ENCODE results near the gene IL18.

DNA sequence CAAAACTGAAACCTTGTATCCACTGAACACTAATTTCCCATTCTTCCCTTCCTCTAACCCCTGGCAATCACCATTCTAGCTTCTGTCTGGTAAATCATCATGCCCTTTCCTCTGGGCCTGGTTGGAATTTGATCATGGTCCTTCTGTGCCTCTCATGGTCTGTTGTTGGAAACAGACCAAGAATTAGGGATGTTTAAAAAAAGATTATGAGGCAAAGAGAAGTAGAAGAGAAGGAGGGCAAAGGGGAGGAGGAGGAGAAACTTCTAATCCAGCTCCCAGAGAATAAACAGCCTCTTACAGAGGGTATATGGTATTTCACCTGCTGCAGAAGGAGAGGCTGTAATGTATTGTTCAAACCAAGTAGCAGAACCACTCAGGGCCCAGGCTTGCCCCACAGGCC, 22.0 kb upstream of the IL18 start:
- TF ChIP-seq CTCF (optimal IDR thresholded peaks at IDR 0.05 in 1 of 3, IDR thresholded peaks at IDR 0.05 in 1 of 3, conservative IDR thresholded peaks at IDR 0.05 in 1 of 3; ENCODE audit: extremely low read depth in 1 of 3, insufficient read depth in 2 of 3, low read length in 3 of 3) (no peak), EZH2 (IDR thresholded peaks at IDR 0.05; ENCODE audit: low read length) (no peak)
